Smooth muscle cell (in vitro differentiated cells): Measurements from ENCODE around the gene AVEN. TPM values are rescaled to one million over a fixed set of nuclear protein-coding genes. Genes with fewer than 3 reads are reported as not detected.

Source experiments
- DNase-seq: peaks from one replicate; lab custom pipeline; 2025; ENCODE audit not compliant: unreplicated experiment; lab: John Stamatoyannopoulos, UW
- H2AFZ ChIP-seq: fragments of 200-600 bp; sonication (generic); 2 replicates; pipeline ENCODE4 v1.6.0; 2016; ENCODE audit warnings: antibody characterized with exemption, low read depth, mild to moderate bottlenecking
- H3F3A ChIP-seq: fragments of 200-600 bp; sonication (generic); 2 replicates; pipeline ENCODE4 v1.6.0; 2017; ENCODE audit warnings: antibody characterized with exemption, low read depth
- H3K27ac ChIP-seq: fragments of 200-600 bp; sonication (generic); 2 replicates; pipeline ENCODE4 v1.5.1; 2016; ENCODE audit warnings: low read depth, mild to moderate bottlenecking
- H3K27me3 ChIP-seq: fragments of 200-600 bp; sonication (generic); 2 replicates; pipeline ENCODE4 v1.6.1; 2016; ENCODE audit warnings: low read depth, mild to moderate bottlenecking
- H3K36me3 ChIP-seq: fragments of 200-600 bp; sonication (generic); 2 replicates; pipeline ENCODE4 v1.5.1; 2016; ENCODE audit warnings: low read depth
- H3K4me1 ChIP-seq: fragments of 200-600 bp; sonication (generic); 2 replicates; pipeline ENCODE4 v1.5.1; 2016; ENCODE audit warnings: low read depth
- H3K4me2 ChIP-seq: fragments of 200-600 bp; sonication (generic); 2 replicates; pipeline ENCODE4 v1.6.0; 2016; ENCODE audit warnings: mild to moderate bottlenecking
- H3K4me3 ChIP-seq: fragments of 200-600 bp; sonication (generic); 2 replicates; pipeline ENCODE4 v1.5.1; 2016; ENCODE audit warnings: mild to moderate bottlenecking
- H3K79me2 ChIP-seq: fragments of 200-600 bp; sonication (generic); 2 replicates; pipeline ENCODE4 v1.6.0; 2016; ENCODE audit warnings: low read depth, mild to moderate bottlenecking
- H3K9ac ChIP-seq: fragments of 200-600 bp; sonication (generic); 2 replicates; pipeline ENCODE4 v1.6.0; 2016; ENCODE audit warnings: low read depth
- H3K9me3 ChIP-seq: fragments of 200-600 bp; sonication (generic); replicated peaks from 2 replicates; pipeline ENCODE4 v1.5.1; 2016; ENCODE audit warnings: low read depth
- H4K20me1 ChIP-seq: fragments of 200-600 bp; sonication (generic); 2 replicates; pipeline ENCODE4 v1.6.0; 2016; ENCODE audit warnings: low read depth
- CTCF ChIP-seq: fragments of 200-600 bp; sonication (generic); IDR thresholded peaks from 2 replicates; pipeline ENCODE4 v1.5.1; 2017; ENCODE audit warnings: borderline replicate concordance, mild to moderate bottlenecking, antibody characterized with exemption; ENCODE audit not compliant: insufficient read depth, poor library complexity, severe bottlenecking
- WGBS: methylation state at CpG from one replicate; pipeline ENCODE4 v1.1.7; 2016; ENCODE audit warnings: low lambda C conversion rate; 5-methylcytosine and 5-hydroxymethylcytosine counted together
- polyA plus RNA-seq: library from polyadenylated mRNA; unstranded; fragments of >200 nt; fragmentation: Nextera tagmentation; extraction: Ambion mirVana; gene quantifications from 2 replicates; pipeline ENCODE4 v1.2.1, GENCODE V29; 2016
- total RNA-seq: library from RNA; depleted of rRNA; stranded (reverse); fragments of >200 nt; gene quantifications from 2 replicates; pipeline ENCODE4 v1.2.3, GENCODE V29; 2014

Gene AVEN
- total and polyA plus RNA-seq, 2 experiments from 2014 or later: 10.6 to 15.7 TPM

GRCh38 chr15:34059476-34059875 is 20.5 kb upstream of the AVEN start:
- Histone ChIP-seq H3K4me2 (no peak overlapping the region), H3K4me3 (no peak overlapping the region), H3K9me3 (no peaks in the 10 kb centered on the region), H3K27ac (no peak overlapping the region), H3K27me3 (no peaks in the 10 kb centered on the region), H3F3A (peaks cover 6% of the 10 kb centered on the region), H4K20me1 (no peaks in the 10 kb centered on the region), H3K9ac (no peak overlapping the region), H3K4me1 (no peaks in the 10 kb centered on the region), H3K36me3 (no peaks in the 10 kb centered on the region), H3K79me2 (no peaks in the 10 kb centered on the region), H2AFZ (no peak overlapping the region)
- DNase-seq: no peak
- WGBS: 65% methylated on average over 2 of the region's 2 CpGs
- TF ChIP-seq CTCF: no peak

- no peaks in the 10 kb centered on the region for H3K79me2 ChIP-seq
- 90% methylated on average over 5 of the region's 5 CpGs for WGBS
- peaks cover 6% of the 10 kb centered on the region for H3F3A ChIP-seq
- no peak overlapping the region for H2AFZ ChIP-seq
- peak overlapping the region; percentile 32 for H3K4me2 ChIP-seq
- no peaks in the 10 kb centered on the region for H4K20me1 ChIP-seq
- no peaks in the 10 kb centered on the region for H3K9me3 ChIP-seq
- H3K4me1 ChIP-seq: no peaks in the 10 kb centered on the region
- H3K4me3 ChIP-seq: no peak overlapping the region
- no peaks in the 10 kb centered on the region for H3K27me3 ChIP-seq
- H3K27ac ChIP-seq: peak overlapping the region; percentile 61
- no peak for TF ChIP-seq CTCF
- no peak overlapping the region for H3K9ac ChIP-seq
- no peak for DNase-seq
- peaks cover 2% of the 10 kb centered on the region for H3K36me3 ChIP-seq
These were observed 17.9 kb upstream of the AVEN start for GRCh38 chr15:34056911-34057310.

GRCh38 chr15:34055868-34056595 is 17.0 kb upstream of the AVEN start:
- H3K4me2 ChIP-seq: peak overlapping the region; percentile 32
- H3K27ac ChIP-seq: peak overlapping the region; percentile 61
- H2AFZ ChIP-seq: no peak overlapping the region
- no peaks in the 10 kb centered on the region for H3K27me3 ChIP-seq
- peaks cover 4% of the 10 kb centered on the region for H3K36me3 ChIP-seq
- H3K4me3 ChIP-seq: no peak overlapping the region
- peaks cover 6% of the 10 kb centered on the region for H3F3A ChIP-seq
- TF ChIP-seq CTCF: no peak
- H3K79me2 ChIP-seq: no peaks in the 10 kb centered on the region
- H3K4me1 ChIP-seq: no peaks in the 10 kb centered on the region
- peaks cover 1% of the 10 kb centered on the region for H3K9me3 ChIP-seq
- no peak for DNase-seq
- WGBS: 13% methylated on average over 3 of the region's 3 CpGs
- no peak overlapping the region for H3K9ac ChIP-seq
- no peaks in the 10 kb centered on the region for H4K20me1 ChIP-seq
